H1 (cell line): ENCODE data around the gene HOMER2.

Experiments
- CTCF ChIP-seq, 3 experiments: IDR thresholded peaks; 1 replicate in 2 of 3; 2 replicates in 1 of 3; pipeline versions ENCODE4 v1.5.1 to v1.6.1; 2011; ENCODE audit warnings: low read length in 3 of 3, mild to moderate bottlenecking in 3 of 3, inconsistent platforms in 2 of 3, low read depth in 1 of 3, moderate library complexity in 1 of 3; ENCODE audit not compliant: insufficient read depth in 1 of 3; ENCODE audit errors: control extremely low read depth in 1 of 3
- EP300 ChIP-seq, 2 experiments: IDR thresholded peaks; 1 replicate in 1 of 2; 2 replicates in 1 of 2; pipeline ENCODE4 v1.6.1; 2011 to 2012; ENCODE audit warnings: low read depth in 2 of 2, low read length in 2 of 2, mild to moderate bottlenecking in 2 of 2, borderline replicate concordance in 1 of 2, inconsistent platforms in 1 of 2, moderate library complexity in 1 of 2
- KDM5A ChIP-seq: fragments of 200-600 bp; IDR thresholded peaks from 2 replicates; pipeline ENCODE4 v1.7.1; 2012; ENCODE audit warnings: mild to moderate bottlenecking, low read length, inconsistent platforms, mixed read lengths
- NANOG ChIP-seq: IDR thresholded peaks from 2 replicates; pipeline ENCODE4 v1.6.1; 2011; ENCODE audit warnings: low read length, low read depth, mild to moderate bottlenecking, inconsistent platforms; ENCODE audit not compliant: insufficient read depth, poor library complexity, severe bottlenecking
- POLR2AphosphoS5 ChIP-seq: IDR thresholded peaks from 2 replicates; pipeline ENCODE4 v1.6.1; 2011; ENCODE audit warnings: low read depth, low read length
- RAD21 ChIP-seq, 2 experiments: IDR thresholded peaks in 1 of 2; conservative IDR thresholded peaks in 1 of 2; 2 replicates each; pipeline ENCODE4 v1.6.1; 2011; ENCODE audit warnings: low read depth in 2 of 2, low read length in 2 of 2, improper control_type of control experiment in 1 of 2, inconsistent platforms in 1 of 2, mild to moderate bottlenecking in 1 of 2, moderate library complexity in 1 of 2
- ZNF274 ChIP-seq: IDR thresholded peaks from 2 replicates; pipeline ENCODE4 v1.7.0; 2012; ENCODE audit warnings: low read length, borderline replicate concordance; ENCODE audit errors: extremely low read depth

DNA sequence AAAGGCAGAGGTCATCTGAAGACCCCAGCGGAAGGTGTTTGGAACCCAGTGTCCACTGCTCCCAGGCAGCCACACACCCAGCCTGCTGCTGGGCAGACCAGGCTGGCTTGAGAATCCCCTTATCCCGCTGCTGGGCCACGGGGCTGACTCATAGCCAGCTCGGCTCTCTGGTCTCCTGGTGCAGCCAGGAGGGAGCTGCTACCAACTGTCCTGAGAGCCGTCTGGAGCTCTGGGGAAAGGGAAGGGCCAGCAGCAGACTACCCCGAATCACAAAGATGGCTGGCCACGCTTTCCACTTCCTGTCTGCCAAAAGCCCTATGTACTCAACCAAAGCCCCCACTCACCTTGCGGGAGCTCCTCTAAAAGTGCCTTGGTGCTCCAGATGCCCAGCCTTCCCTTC, 104.8 kb downstream of the HOMER2 start:
- TF ChIP-seq CTCF (IDR thresholded peaks at IDR 0.05; ENCODE audit: control extremely low read depth in 1 of 3, insufficient read depth in 1 of 3, low read depth in 1 of 3, low read length in 3 of 3) = no peak
- no peak for TF ChIP-seq KDM5A
- no peak for TF ChIP-seq EP300 (IDR thresholded peaks at IDR 0.05; ENCODE audit: borderline replicate concordance in 1 of 2, low read depth in 2 of 2, low read length in 2 of 2)
- no peak for TF ChIP-seq ZNF274
- no peak for TF ChIP-seq RAD21 (IDR thresholded peaks at IDR 0.05 in 1 of 2, conservative IDR thresholded peaks at IDR 0.05 in 1 of 2; ENCODE audit: low read depth in 2 of 2, low read length in 2 of 2)
- no peak for TF ChIP-seq POLR2AphosphoS5
- TF ChIP-seq NANOG = no peak
